Measurements from ENCODE around the gene CCDC154.

The CCDC154 gene

GRCh38 chr16:1466968-1467521 is 22.7 kb upstream of the CCDC154 start:
- TF ChIP-seq TAF1 (IDR thresholded peaks at IDR 0.05; ENCODE audit: borderline replicate concordance, insufficient read depth, low read length) (no peak), POLR2AphosphoS5 (IDR thresholded peaks at IDR 0.05; ENCODE audit: low read depth, low read length) (no peak), SIN3A (IDR thresholded peaks at IDR 0.05; ENCODE audit: borderline replicate concordance, insufficient read depth, low read length) (no peak), FOXP2 (optimal IDR thresholded peaks at IDR 0.05; ENCODE audit: borderline replicate concordance, extremely low read depth, extremely low read length, insufficient read depth) (no peak)
- TF ChIP-seq, protein P1, sequence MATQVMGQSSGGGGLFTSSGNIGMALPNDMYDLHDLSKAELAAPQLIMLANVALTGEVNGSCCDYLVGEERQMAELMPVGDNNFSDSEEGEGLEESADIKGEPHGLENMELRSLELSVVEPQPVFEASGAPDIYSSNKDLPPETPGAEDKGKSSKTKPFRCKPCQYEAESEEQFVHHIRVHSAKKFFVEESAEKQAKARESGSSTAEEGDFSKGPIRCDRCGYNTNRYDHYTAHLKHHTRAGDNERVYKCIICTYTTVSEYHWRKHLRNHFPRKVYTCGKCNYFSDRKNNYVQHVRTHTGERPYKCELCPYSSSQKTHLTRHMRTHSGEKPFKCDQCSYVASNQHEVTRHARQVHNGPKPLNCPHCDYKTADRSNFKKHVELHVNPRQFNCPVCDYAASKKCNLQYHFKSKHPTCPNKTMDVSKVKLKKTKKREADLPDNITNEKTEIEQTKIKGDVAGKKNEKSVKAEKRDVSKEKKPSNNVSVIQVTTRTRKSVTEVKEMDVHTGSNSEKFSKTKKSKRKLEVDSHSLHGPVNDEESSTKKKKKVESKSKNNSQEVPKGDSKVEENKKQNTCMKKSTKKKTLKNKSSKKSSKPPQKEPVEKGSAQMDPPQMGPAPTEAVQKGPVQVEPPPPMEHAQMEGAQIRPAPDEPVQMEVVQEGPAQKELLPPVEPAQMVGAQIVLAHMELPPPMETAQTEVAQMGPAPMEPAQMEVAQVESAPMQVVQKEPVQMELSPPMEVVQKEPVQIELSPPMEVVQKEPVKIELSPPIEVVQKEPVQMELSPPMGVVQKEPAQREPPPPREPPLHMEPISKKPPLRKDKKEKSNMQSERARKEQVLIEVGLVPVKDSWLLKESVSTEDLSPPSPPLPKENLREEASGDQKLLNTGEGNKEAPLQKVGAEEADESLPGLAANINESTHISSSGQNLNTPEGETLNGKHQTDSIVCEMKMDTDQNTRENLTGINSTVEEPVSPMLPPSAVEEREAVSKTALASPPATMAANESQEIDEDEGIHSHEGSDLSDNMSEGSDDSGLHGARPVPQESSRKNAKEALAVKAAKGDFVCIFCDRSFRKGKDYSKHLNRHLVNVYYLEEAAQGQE (IDR thresholded peaks at IDR 0.05; ENCODE audit: insufficient read depth in 1 of 2, low read depth in 2 of 2, low read length in 2 of 2): no peak

- TF ChIP-seq, protein P1 (IDR thresholded peaks at IDR 0.05; ENCODE audit: insufficient read depth in 1 of 2, low read depth in 2 of 2, low read length in 2 of 2): no peak
- no peak for TF ChIP-seq TAF1 (IDR thresholded peaks at IDR 0.05; ENCODE audit: borderline replicate concordance, insufficient read depth, low read length)
- TF ChIP-seq SIN3A (IDR thresholded peaks at IDR 0.05; ENCODE audit: borderline replicate concordance, insufficient read depth, low read length): no peak
- no peak for TF ChIP-seq FOXP2 (optimal IDR thresholded peaks at IDR 0.05; ENCODE audit: borderline replicate concordance, extremely low read depth, extremely low read length, insufficient read depth)
- TF ChIP-seq POLR2AphosphoS5 (IDR thresholded peaks at IDR 0.05; ENCODE audit: low read depth, low read length): no peak
Measured at GRCh38 chr16:1466054-1466453, 21.7 kb upstream of the CCDC154 start.

DNA sequence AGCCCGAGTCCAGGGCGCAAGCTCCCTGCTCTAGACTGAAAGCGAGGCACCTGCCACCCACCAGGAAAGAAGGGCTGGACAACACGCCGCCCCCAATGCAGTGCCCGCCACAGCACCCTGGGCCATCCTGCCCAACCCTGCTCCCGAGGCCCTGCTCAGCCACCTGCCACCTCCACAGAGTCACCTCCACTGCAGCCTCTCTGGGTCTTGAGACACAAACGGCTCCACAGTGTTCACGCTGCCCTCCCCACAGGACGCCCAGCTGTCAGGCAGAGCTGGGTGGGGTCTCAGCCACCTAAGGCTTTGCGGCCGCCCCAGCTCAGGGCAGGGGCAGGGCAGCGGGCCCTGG is 21.2 kb upstream of the CCDC154 start:
- TF ChIP-seq FOXP2 (optimal IDR thresholded peaks at IDR 0.05; ENCODE audit: borderline replicate concordance, extremely low read depth, extremely low read length, insufficient read depth) (no peak), TAF1 (IDR thresholded peaks at IDR 0.05; ENCODE audit: borderline replicate concordance, insufficient read depth, low read length) (no peak), SIN3A (IDR thresholded peaks at IDR 0.05; ENCODE audit: borderline replicate concordance, insufficient read depth, low read length) (no peak)
- TF ChIP-seq, protein P1 (IDR thresholded peaks at IDR 0.05; ENCODE audit: insufficient read depth in 1 of 2, low read depth in 2 of 2, low read length in 2 of 2): no peak

DNA sequence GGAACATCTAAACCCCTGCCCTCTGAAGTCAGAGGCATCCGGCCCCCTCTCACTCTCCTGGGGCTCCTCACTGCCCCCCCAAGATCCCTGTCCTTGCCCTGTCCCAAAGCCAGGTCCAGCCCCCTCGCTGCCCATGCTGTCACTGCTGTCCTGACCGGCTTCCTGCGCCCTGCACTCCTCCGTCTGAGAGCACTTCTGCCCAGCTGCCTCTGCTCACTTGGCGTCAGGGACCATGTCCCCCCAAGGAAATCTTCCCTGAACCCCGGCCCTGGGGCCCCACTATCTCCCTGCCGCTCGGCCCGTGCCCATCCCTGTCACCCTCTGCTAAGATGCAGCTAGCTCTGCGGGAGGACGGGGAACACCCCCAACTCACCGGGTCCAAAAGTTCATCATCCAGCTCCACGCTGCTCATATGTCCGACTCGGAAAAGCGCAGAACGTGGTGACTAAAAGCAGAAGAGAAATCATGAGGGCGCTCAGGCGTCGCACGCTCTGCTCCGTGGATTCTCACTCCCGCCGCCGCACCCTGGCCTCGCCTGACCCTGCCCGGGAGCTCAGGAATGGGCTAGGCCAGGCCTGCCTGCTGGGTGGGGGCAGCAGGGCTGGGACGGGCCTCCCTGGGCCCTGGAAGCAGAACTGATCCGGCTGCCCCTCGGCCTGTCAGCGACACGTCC is 20.7 kb upstream of the CCDC154 start:
- TF ChIP-seq TAF1 (IDR thresholded peaks at IDR 0.05; ENCODE audit: borderline replicate concordance, insufficient read depth, low read length) (no peak), POLR2AphosphoS5 (IDR thresholded peaks at IDR 0.05; ENCODE audit: low read depth, low read length) (no peak), SIN3A (IDR thresholded peaks at IDR 0.05; ENCODE audit: borderline replicate concordance, insufficient read depth, low read length) (no peak), FOXP2 (optimal IDR thresholded peaks at IDR 0.05; ENCODE audit: borderline replicate concordance, extremely low read depth, extremely low read length, insufficient read depth) (no peak)
- TF ChIP-seq, protein P1 (IDR thresholded peaks at IDR 0.05; ENCODE audit: insufficient read depth in 1 of 2, low read depth in 2 of 2, low read length in 2 of 2): no peak

All from PFSK-1 (cell line).